GM04503 (cell line): ENCODE measurements around the gene MDC1.
A peak's percentile ranks its signal among the peaks of the same experiment; 100 is the strongest.
"Not testable (repeated sequence)": the region's sequence is repeated elsewhere in the genome, so short reads cannot be mapped to it uniquely, and the experiment has no call there.

ENCODE experiments used
- DNase-seq: peaks from one replicate; pipeline ENCODE4 v3.0.0-alpha.2; 2012; ENCODE audit warnings: low read depth

Gene MDC1

GRCh38 chr6:30725713-30726505, 8.8 kb upstream of the MDC1 start:
- no peak for DNase-seq

GRCh38 chr6:30724906-30725667, 8.0 kb upstream of the MDC1 start:
- DNase-seq: no peak

GRCh38 chr6:30723843-30724741, 7.0 kb upstream of the MDC1 start:
- DNase-seq: not testable (repeated sequence)

- DNase-seq: not testable (repeated sequence)
Measured at GRCh38 chr6:30723159-30723842, 6.2 kb upstream of the MDC1 start.

- no peak for DNase-seq
Measured at GRCh38 chr6:30722280-30723112, 5.4 kb upstream of the MDC1 start.

GRCh38 chr6:30722025-30722279, 4.9 kb upstream of the MDC1 start:
- DNase-seq: not testable (repeated sequence)

DNA sequence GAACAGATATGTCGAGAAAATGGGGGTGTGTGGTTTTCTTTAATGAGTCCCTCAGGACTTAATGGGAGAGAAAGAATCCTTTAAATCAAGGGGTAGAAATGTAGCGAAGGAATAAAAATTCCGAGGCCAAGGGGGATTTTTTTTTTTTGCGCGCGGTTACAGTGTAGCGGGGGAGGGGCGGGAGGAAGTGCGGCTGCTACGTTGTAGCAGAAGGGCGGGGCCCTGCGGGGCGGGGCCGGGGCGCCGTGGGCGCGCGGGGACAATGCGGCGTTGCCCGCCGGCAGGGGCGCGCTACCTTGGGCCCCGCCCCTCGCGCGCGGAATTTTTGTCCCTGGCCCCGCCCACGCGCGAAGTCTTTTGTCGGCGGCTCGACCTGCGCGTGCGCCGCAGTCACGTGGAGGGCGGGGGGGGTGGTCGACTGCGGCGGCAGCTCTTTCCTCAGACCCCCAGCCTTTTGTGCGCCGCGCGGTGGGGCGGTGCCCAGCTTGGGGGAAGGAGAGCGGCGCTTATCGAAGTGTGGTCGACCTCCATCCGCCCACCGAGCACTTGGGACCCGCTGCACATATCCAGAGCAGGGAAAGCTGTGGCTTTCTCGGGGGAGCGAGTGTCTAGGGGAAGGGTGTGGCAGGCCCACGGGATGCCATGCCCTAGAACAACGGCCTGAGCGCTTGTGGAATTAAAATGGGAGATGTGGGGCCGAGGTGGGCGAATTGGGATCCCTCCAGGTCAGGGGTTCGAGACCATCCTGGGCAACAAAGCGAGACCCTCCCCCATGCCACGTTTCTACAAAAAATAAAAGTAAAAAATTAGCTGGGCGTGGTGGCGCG, 4.3 kb upstream of the MDC1 start:
- DNase-seq: no peak

DNA sequence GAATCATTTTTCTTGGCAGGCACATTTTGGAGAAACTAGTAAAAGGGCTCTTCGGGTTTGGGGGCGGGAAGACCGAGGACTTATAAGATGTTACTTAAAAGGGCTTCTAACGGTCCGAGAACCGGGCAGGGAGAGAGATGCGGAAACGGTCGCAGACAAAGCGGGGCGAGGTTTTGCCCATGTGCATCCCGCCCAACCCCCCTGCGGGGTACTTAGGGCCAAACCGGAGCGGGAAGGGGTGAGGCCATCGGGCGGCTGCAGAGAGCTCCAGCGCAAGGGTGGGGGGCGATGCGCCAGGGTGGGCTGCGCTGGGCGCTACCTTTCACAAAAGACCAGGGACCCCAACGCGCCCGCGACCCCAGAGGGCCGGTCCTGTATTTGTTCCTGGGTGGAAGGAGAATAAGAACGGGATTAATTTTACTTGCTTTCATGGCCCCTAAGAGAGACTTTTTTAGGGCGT, 3.7 kb upstream of the MDC1 start:
- no peak for DNase-seq

- DNase-seq: peak; percentile 86
Measured at GRCh38 chr6:30719791-30720737, 3.0 kb upstream of the MDC1 start, which contains the start of gene TUBB. Gene TUBB, plus strand, starts transcription at chr6:30720352. Its CDS starts 155 bp downstream, at chr6:30720507.

DNA sequence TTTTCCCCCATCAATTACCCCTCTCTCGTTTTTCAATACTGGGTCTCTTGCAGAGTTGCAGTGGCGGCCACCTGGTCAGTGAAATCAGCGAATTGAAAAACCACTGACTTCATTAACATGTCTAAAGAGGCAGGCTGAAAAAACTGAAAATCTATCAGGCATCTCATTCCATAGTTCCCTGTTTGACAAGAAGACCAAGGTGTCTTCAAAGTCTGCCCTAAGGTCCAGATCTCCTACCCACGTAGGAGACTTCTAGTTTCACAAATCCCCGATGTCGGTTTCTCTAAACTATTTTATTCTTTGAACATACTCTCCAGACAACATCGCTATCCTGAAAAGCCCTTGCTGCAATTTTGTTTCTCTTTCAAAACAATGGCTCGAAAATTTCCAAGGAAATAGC, 2.3 kb upstream of the MDC1 start:
- DNase-seq: no peak

DNA sequence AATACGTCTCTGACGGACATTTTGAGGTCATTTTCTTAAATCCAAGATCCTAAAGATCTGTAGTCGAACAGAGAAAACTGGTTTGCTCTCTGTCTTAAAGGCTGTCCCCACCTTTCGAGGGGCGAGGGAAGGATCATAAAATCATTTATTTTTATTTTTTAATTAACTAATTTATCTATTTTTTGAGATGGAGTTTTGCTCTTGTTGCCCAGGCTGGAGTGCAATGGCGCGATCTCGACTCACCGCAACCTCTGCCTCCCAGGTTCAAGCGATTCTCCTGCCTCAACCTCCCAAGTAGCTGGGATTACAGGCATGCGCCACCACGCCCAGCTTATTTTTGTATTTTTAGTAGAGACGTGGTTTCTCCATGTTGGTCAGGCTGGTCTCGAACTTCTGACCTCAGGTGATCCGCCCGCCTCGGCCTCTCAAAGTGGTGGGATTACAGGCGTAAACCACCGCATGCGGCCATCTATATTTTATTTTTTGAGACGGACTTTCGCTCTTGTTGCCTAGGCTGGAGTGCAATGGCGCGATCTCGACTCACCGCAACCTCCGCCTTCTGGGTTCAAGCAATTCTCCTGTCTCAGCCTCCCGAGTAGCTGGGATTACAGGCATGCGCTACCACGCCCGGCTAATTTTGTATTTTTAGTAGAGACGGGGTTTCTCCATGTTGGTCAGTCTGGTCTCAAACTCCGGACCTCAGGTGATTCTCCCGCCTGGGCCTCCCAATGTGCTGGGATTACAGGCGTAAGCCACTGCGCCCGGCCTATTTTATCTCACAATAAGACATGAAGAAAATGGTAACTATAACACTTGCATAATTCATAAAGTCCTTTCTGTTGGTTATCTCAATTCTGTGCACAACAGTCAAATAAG, 1.0 kb upstream of the MDC1 start:
- DNase-seq: not testable (repeated sequence)

DNA sequence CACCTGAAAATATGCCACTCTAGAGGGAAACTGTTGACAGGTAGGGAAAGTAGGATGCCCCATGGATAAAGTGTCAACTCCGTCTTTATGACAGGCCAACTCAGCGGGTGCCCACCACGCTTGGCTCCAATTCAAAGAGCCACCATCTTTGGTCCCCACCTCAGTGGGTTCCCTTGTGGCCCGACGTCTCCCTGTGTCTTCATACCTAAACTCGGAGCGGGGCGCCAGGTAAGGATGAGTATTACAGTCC, 277 bp downstream of the MDC1 start:
- no peak for DNase-seq

- no peak for DNase-seq
Measured at GRCh38 chr6:30714263-30714662, 2.8 kb downstream of the MDC1 start.

GRCh38 chr6:30712441-30712945, 4.6 kb downstream of the MDC1 start:
- no peak for DNase-seq

GRCh38 chr6:30711758-30712380, 5.2 kb downstream of the MDC1 start:
- DNase-seq: no peak

- no peak for DNase-seq
Measured at GRCh38 chr6:30709101-30709868, 7.8 kb downstream of the MDC1 start.
